WI38 (cell line): Measurements from ENCODE around the gene CCS.
"Not testable (repeated sequence)": the region's sequence is repeated elsewhere in the genome, so short reads cannot be mapped to it uniquely, and the experiment has no call there.

Experiments used
- H3K4me3 ChIP-seq: 2 replicates; pipeline ENCODE4 v1.5.1; 2011; ENCODE audit warnings: low read depth, mild to moderate bottlenecking, control low read depth, low read length
- CTCF ChIP-seq: IDR thresholded peaks from 2 replicates; pipeline ENCODE4 v1.5.1; 2012; ENCODE audit warnings: low read depth, mild to moderate bottlenecking, control low read depth, low read length

Gene CCS

GRCh38 chr11:66568124-66568916 is 24.7 kb upstream of the CCS start, which contains the start of gene CTSF:
CTSF (minus strand) TSS chr11:66568606; CDS start chr11:66568486, 120 bp downstream.
- TF ChIP-seq CTCF, result no peak
- peak within 1 kb of the TSS; percentile 44 for H3K4me3 ChIP-seq

GRCh38 chr11:66569076-66569475 is 23.9 kb upstream of the CCS start:
- H3K4me3 ChIP-seq, result no peak overlapping the region
- no peak for TF ChIP-seq CTCF

GRCh38 chr11:66570079-66570849 is 22.7 kb upstream of the CCS start:
- no peak overlapping the region for H3K4me3 ChIP-seq
- TF ChIP-seq CTCF, result no peak

GRCh38 chr11:66570850-66571180 is 22.2 kb upstream of the CCS start:
- TF ChIP-seq CTCF, result no peak
- H3K4me3 ChIP-seq, result no peak overlapping the region

GRCh38 chr11:66579017-66579606 is 13.9 kb upstream of the CCS start:
- TF ChIP-seq CTCF, result peak; percentile 83
- H3K4me3 ChIP-seq, result no peak overlapping the region

- no peak overlapping the region for H3K4me3 ChIP-seq
- no peak for TF ChIP-seq CTCF
Observed at GRCh38 chr11:66580803-66581202, 12.2 kb upstream of the CCS start.

GRCh38 chr11:66581261-66581660 is 11.7 kb upstream of the CCS start:
- TF ChIP-seq CTCF, result no peak
- no peak overlapping the region for H3K4me3 ChIP-seq

GRCh38 chr11:66582565-66583147 is 10.3 kb upstream of the CCS start:
- not testable (repeated sequence) for H3K4me3 ChIP-seq

- H3K4me3 ChIP-seq, result not testable (repeated sequence)
Observed at GRCh38 chr11:66585447-66585846, 7.5 kb upstream of the CCS start.
